Esophagus muscularis mucosa (tissue), 3 donors: ENCODE data around the gene ONECUT3.

Experiments used
- POLR2A ChIP-seq: fragments of 450-650 bp; IDR thresholded peaks from one replicate; pipeline ENCODE4 v1.6.1; 2017; ENCODE audit warnings: antibody characterized with exemption, moderate library complexity, mild to moderate bottlenecking, low read depth
- POLR2AphosphoS5 ChIP-seq, 2 donors: sonication (generic); formaldehyde crosslinking; IDR thresholded peaks; one replicate each; pipeline ENCODE4 v1.6.1; 2017; ENCODE audit warnings: antibody characterized with exemption in 2 of 2
- TF ChIP-seq, protein P1 (sequence below), 3 experiments: fragments of 200-600 bp in 2 of 3; fragments of 450-650 bp in 1 of 3; sonication (generic) in 2 of 3; IDR thresholded peaks; one replicate each; pipeline ENCODE4 v1.5.1; 2017 to 2019; ENCODE audit warnings: antibody characterized with exemption in 3 of 3, mild to moderate bottlenecking in 2 of 3, moderate library complexity in 1 of 3

DNA sequence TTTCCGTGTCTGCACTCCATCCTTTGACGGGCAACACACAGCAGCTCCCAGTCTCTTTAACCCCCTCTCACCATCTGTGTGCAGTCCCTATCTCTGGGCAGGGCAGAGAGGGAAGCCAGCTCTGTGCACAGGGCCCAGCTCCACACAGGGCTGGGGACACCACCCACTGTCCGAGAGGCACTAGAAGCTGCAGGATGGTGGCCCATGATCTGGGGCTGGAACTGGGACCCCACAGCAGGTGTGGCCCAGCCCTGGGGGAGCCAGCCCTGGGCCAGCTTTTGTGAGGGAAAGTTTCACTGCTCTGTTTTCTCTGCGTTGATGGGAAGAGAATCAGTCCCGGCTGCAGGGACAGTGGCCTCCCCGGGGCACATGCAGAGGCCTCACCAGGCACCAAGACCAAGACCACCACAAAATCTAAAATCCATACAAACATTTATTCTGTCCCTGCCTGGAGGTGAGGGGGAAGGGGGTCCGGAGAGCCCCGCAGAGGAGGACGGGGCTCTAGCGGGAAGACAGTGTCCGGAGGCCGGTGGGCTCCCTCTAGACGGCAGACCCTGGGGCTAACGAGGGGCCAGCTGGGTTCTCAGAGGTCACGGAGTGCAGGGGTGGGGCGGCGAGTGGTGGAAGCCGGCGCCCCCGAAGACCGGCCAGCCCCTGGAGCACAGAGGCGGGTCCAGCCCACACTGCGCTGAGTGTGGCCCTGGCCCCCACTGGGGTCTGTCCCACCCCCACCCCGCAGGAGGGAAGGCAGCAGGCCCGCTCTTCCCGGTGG, 61.7 kb downstream of the ONECUT3 start:
- TF ChIP-seq, protein P1, sequence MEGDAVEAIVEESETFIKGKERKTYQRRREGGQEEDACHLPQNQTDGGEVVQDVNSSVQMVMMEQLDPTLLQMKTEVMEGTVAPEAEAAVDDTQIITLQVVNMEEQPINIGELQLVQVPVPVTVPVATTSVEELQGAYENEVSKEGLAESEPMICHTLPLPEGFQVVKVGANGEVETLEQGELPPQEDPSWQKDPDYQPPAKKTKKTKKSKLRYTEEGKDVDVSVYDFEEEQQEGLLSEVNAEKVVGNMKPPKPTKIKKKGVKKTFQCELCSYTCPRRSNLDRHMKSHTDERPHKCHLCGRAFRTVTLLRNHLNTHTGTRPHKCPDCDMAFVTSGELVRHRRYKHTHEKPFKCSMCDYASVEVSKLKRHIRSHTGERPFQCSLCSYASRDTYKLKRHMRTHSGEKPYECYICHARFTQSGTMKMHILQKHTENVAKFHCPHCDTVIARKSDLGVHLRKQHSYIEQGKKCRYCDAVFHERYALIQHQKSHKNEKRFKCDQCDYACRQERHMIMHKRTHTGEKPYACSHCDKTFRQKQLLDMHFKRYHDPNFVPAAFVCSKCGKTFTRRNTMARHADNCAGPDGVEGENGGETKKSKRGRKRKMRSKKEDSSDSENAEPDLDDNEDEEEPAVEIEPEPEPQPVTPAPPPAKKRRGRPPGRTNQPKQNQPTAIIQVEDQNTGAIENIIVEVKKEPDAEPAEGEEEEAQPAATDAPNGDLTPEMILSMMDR (IDR thresholded peaks at IDR 0.05) = no peak
- TF ChIP-seq POLR2A = no peak
- TF ChIP-seq POLR2AphosphoS5 (IDR thresholded peaks at IDR 0.05) = no peak
